Left lobe of liver (tissue), 2 donors: ENCODE data around the gene SGCD. TPM values are rescaled to one million over a fixed set of nuclear protein-coding genes. Genes with fewer than 3 reads are reported as not detected.
A peak's percentile ranks its signal among the peaks of the same experiment; 100 is the strongest.
"Not testable (repeated sequence)": the region's sequence is repeated elsewhere in the genome, so short reads cannot be mapped to it uniquely, and the experiment has no call there.

Source experiments
- ATAC-seq: fragments of 200-7000 bp; cut with Tn5 transposase; one replicate; pipeline ENCODE4 v1.9.1; 2020; ENCODE audit warnings: mild to moderate bottlenecking, moderate library complexity
- DNase-seq: peaks from one replicate; pipeline ENCODE4 v3.0.0-alpha.2; 2020; ENCODE audit warnings: low spot score
- total RNA-seq: library from RNA; stranded (reverse); gene quantifications from one replicate; pipeline ENCODE4 v1.2.1, GENCODE V29; 2021
- donor health status: DM: no; HTN: no; CAD: no; lungs with moderate emphysema.
- donor health status: DM: no; HTN: yes; CAD: no.

The SGCD gene
- total RNA-seq, 1 donor from 2014 or later = 0.28 TPM

DNA sequence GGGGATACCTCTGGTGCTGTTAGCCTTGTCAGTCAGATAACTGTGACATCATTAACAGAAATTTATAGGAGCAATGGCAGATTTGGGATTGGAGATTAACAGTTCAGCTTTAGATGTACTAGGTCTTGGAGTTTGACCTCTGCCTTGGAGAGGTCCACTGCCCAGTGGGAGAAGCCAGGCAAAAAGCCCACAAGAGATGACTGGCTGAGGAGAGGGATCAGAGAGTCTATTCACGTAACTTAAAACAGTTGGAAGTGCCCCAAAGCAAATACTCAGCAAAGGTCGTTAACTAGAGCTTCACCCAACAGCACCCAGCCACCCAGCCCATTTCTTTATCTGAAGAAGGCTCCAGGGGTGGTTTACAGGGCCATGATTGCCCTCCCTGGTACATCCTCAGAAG lies 290.5 kb downstream of the SGCD start:
- DNase-seq (no peak), ATAC-seq (peak; percentile 76)

DNA sequence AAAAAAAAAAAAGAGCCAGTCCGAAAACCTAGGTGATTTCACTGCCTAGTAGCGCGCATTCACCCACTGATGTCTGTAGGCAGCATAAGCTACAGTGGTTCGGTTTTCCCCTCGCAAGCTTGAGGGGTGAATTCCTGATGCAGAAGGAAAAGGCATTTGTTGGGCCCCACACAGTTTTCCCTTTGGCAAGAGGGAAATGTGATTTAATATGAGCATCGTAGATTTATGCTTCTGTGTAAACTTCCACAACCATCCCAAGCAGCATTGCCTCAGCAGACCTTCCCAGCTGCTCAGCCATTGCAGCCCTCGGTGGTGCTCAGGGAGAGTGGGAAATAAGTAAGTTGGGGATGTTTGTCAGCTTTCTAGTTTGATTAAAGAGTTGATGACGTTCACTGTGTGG lies 291.6 kb downstream of the SGCD start:
- DNase-seq = no peak
- ATAC-seq = no peak

DNA sequence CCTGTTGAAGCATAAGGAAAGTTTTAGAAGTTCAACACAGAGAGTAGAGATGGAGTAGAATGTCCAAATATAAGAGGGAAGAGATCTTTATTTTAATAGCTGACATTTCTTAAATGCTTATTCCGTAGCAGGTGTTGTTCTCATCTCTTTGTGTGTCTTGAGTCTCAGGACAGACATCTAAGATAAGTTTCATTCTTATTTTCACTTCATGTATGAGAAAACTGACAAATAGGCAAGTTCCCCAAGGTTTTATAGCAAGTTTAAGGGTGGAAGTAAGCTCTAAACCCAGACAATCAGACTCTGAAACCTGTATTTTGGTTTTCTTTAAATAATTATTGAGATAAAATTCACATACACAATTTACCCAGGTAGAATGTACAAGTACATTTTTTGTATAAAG lies 294.8 kb downstream of the SGCD start:
- ATAC-seq (no peak), DNase-seq (no peak)

DNA sequence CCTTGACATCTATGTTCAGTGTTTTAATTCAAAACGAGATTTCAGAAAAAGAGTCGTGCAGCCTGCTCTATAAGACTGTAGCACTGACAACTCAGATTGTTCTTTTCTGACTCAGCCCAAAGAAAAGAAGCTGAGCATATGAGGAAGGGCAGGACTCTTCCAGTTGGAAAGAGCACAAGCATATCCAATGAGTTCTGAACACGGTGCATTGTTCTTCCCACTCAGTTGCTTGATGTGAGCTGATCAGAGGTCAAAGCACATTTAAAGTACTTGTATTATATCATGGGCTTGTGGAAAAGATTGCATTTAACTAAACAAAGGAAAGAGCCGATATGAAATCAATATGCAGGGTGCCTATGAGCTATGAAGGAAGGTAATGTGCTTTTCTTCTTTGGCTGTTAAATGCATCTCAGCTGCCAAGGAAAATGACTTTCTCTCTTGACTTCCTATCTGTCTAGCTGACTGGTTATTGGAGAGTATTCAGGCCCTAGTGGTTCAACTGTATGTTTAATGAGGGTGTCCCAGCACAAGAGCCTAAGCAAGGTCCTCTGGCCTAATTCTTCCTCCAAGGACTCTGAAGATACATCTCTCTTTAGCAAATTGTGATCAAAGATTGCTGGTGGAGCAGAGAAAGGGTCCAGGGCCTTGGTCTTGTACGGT lies 296.5 kb downstream of the SGCD start:
- ATAC-seq (no peak), DNase-seq (no peak)

DNA sequence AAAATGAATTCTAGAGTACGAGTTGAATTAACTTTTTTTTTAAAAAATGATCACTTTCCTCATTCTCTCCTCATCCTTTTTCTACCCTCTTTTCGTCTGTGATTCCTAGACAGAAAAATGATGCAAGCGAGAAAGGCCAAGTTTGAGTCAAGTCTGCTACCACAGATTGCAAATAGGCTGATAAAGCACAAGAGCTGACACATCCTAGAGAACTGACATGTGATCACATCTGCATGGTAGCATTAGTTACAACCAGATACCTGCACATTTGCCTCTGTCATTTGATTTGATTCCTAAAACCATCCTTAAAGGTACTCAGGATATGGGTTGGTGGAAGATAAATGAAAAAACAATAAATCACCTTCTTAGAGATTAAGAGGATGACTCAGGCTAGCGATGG lies 297.7 kb downstream of the SGCD start:
- DNase-seq = no peak
- ATAC-seq = no peak

DNA sequence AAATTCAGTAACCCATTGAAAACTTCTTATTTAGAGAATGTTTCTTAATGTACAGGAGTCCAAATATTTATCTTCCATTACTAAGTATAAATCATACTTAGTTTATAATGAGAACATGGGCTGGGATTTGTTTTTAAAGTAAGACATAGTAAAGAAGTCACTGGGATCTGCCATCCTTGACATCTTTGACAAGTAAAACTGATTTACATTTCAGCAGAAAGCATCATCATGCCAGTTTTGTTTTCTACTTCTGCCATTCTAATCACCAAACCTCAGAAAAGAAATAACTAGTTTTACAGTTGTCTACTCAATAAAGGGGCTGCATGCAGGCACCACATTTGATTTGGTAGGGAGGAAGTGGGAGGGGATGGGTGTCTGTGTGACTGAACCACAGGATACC lies 301.5 kb downstream of the SGCD start:
- no peak for ATAC-seq
- DNase-seq = no peak

DNA sequence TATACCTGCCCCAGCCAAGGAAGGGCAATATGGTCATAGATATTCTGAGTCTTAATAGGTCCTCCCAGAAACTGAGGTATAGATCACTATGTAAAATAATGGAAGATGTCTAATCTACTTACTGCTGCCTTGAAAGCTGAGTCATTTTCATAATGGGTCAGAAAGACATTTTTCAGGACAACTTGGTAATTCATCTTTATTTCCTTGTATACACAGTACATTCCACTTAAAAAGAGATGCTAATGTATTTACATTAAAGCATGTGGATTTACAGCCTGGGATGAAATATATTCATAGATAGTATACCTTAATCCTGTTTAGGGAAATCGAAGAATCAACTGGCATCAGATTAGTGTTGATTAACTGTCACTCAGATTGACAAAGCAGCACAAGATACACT lies 304.0 kb downstream of the SGCD start:
- ATAC-seq (no peak), DNase-seq (no peak)

DNA sequence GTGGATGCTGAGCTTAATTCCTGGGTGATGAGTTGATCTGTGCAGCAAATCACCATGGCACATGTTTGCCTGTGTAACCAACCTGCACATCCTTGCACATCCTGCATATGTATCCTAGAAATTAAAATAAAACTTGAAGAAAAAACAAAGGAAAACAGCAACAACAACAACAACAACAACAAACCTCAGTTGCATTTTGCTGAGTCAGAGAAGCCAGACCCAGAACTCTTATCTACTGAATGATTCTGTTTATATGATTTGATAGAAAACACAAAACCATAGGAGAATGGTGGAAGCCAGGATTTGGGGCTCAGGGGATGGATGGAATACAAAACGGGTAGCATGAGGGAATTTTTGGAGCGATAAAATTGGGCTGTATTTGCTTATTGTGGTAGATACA lies 307.3 kb downstream of the SGCD start:
- DNase-seq (no peak), ATAC-seq (no peak)

DNA sequence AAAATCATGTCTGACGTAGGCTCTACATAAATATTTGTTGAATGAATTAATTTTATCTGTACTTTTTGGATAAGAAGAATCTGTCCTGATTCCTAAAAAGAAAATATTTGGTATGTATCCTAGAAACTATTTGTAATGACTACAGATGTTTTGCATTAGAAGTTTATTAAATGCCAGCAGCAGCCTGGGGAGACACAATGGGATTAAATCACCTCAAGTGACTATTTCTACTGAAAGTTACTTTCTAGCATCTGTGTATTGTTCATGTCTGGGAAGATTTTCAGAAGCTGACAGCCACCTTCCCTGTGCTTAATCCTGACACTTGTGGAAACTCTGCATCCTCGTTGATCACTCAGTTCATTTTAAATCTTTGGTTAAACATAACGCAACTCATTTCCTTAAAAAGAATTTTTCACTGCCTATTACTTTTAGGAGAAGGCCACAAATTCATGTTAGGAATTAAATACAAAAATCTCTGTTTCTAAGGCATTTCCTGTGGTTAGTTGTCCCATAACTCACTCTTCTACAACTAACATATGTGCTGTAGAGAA lies 313.8 kb downstream of the SGCD start:
- ATAC-seq (no peak), DNase-seq (no peak)

DNA sequence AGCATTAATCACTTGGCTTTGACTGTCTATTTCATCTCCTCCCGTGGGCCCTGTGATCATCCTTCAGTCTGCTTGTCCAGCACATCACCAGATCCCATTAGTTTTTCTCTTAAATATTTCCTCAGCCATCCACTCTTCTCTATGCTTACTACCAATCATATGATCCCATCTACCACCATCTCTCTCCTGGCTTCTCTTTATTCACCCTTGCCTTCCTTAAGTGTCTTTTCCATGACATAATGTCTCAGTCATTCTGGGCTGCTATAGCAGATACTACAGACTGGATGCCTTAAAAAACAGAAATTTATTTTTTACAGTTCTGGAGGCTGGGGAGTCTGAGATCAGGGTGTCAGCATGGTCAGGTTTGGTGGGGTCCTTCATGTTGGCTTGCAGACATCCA lies 314.7 kb downstream of the SGCD start:
- DNase-seq (no peak), ATAC-seq (no peak)

DNA sequence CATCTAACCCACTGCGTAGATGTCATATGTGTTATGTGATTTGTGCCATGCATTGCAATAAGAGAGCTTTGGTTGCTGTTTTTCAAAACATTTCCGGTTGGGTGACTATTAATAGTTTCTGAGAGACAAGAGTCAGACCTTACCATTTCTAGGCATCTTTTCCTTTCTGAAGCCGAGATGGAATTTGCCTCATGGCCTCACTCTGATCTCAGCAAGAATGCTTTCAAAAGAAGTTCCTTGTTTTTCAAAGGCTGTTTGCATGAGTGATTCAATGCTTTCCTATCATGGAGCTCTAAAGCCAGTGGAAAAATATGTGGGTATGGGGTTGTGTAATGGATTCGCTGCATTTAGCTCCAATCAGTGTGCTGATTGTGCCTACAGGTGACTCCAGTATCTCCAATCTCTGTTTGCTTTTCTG lies 320.1 kb downstream of the SGCD start:
- DNase-seq (no peak), ATAC-seq (no peak)

DNA sequence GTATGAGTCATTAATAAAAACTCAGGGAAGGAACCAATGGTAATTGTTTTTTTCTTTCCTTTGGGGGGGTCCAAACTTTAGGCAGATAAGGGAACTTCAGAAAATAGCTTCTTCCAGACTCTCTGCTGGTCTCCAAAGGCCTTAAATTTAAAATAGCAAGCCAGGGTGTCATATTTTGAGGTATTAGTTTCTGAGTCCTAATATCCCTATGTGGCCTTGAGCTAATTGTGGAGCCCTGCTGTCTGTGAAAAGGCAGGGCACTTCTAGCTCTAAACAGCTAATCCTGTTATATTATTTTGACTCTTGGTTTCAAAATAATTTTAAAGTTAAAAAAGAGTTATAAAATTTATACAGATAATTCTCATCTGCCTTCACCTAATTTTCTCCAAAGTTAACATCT lies 327.5 kb downstream of the SGCD start:
- DNase-seq = no peak
- ATAC-seq = no peak

DNA sequence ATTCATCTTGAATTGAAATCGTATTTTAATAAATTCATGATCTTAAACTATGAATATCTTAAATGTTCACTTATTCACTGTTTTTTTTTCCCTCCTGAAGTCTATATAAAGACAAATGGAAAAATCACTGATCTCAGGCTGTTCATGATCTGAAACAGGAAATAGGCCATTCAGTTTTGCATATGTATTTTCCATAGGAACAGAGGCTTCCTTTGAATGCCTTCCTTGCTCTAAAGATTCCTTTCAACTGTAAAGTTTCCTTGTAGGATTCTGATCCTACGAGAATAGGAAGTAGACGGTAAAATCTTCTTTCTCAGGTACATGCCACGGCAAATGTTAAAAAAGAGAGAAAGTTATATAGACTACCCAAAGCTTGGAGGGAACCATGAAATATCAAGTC lies 328.8 kb downstream of the SGCD start:
- DNase-seq (no peak), ATAC-seq (no peak)

DNA sequence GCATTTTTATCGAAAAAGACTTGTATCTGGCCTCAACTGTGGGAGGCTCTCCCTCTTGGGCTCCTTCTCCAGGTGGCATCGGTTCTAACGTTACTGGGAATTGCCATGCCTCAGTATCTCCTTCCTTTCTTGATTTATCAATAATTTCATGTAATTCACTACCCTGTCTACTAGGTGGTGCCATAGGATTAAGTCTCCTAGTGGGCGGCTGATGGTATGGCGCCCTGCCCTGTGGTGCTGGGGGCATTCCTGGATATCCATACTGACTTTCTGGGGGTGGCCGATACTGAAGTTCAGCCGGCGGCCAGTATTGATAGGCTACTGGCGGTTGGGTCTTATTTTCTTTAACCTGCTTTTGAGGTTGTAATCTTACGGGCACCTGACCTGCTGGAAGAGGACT lies 337.9 kb downstream of the SGCD start:
- DNase-seq, ATAC-seq: not testable (repeated sequence)

DNA sequence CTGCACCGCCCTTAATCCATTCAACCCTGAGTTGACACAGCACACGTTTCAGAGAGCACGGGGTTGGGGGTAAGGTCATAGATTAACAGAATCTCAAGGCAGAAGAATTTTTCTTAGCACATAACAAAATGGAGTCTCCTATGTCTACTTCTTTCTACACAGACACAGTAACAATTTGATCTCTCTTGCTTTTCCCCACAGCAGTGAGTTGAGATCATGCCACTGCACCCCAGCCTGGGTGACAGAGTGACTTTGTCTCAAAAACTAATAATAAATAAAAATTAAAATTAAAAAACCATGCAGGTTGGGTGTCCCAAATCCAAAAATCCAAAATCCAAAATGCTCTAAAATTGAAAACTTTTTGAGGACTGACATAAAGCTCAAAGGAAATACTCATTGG lies 339.7 kb downstream of the SGCD start:
- not testable (repeated sequence) for DNase-seq, ATAC-seq

DNA sequence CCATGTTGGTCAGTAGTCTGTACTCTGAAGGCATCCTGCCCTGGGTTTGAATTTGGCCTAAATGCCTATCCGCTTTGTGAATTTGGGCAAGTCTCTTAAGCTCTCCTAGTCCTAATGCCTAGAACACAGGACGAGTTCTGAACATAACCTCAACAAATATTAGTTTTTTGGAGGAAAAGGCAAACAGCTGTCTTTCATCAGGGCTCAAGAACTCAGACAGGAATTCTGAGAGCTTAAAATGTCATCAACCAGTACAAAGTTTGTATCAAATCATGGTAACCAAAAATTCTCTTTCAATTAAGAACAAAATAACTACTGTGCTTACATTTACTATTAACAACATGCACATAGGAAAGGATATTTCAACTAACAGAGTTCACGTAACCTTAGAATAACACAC lies 340.7 kb downstream of the SGCD start:
- ATAC-seq (no peak), DNase-seq (no peak)

DNA sequence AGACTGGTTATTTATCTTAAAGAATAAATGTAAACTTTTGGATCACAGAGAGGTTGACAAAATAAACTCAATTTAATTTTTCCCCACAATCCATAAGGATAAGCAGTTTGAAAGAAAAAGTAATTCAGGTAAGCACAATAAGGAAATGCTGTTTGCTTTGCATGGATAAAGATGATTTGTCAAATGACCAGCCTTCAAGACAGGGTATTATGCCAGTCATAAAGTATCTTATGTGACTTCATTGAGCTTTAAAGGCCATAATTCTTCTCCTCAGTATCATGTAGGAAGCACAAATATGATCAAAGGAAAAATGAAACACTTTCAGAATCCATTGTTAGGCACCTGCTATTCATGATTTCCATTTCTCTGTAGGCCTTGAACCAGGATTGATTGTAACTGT lies 342.5 kb downstream of the SGCD start:
- ATAC-seq (no peak), DNase-seq (no peak)

DNA sequence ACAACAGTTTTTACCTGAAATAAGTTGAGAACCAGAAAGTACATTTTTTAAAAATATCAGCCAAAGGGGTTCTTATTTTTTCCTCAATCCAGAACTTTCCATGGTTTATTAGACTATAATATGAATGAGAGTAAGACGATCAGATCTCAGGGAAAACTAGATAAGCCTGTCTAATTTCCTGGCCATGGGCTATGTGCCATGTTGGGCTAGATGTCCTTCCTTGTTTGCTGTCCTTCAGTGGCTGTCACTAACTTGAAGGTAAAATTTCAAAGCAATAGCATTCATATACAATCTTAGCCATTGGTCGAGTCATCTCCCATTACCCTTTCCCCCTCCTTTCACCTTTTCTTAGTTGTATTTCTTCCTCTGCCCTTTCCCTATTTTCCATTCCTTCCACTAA lies 343.7 kb downstream of the SGCD start:
- ATAC-seq (no peak), DNase-seq (no peak)

DNA sequence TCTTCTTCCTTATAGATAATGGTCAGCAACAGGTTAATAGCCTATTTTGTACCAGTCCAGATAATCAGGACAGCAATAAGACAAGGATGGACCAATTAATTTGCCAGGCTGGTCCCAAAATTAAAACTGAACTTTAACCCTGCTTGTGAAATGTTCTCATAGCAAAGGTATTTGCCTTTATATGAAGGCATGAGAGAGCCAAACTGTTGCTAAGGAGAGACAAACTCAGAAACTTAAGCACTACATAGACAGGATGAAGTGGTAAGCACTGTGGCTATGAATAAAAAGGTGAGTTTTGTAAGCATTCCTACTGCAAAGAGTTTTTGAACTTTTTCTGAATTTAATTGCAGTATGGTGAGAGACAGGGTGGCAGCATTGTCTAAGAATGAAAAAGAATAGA lies 348.4 kb downstream of the SGCD start:
- DNase-seq = no peak
- ATAC-seq = peak; percentile 46

DNA sequence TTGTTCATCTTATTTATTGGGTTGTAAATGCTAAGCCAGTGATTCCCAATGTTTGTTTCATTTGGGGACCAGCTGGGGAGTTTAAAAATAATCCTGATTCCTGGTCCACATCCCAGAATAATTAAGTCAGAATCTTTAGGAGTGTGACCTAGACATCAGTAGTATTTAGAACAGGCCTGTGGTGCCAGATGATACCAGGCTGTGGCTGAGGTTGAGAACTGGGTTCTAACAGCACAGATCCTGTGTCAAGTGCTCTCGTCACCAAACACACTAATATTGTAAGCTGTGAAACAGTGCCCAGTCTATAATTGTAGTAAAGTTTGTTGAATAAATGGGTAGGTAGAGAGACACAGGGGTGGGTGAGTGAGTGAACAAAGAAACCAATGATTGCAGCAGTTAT lies 351.0 kb downstream of the SGCD start:
- ATAC-seq = no peak
- DNase-seq = no peak

DNA sequence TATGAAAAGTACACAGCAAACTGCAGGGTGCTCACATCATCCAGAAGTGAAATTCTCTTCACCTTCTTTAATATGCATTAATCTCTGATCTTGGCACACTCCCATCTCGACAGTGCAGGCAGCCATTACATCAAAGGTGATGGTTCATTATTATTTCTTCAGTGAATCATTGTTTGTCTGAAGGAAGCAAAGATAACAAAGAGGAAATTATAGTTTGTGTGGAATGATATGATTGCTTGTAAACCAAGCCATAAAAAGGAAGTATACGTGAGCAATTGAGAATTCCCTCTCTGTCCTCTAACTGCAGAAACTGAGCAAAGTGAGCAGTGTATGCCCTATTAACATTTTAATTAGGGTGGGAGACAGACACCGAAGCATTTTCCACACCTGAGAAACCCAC lies 351.5 kb downstream of the SGCD start:
- ATAC-seq = no peak
- no peak for DNase-seq

DNA sequence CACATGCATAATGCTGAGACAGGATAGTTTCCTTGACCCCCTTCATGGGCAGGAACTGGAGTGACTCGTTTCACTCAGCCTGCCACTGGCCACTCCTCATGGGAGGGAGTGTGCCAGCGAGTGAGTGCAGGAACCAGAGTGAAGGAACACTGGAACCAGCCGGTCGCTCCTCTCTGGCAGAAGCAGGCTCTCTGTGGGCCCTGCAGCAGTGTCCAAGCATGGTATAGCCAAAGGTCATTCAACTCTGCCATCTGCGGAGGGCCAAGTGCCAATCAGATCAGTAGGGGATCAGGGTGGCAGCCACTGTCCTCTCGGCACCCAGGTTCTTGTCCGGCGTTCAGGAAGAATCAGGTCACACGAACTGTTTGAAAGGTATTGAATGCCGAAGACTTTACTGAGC lies 353.9 kb downstream of the SGCD start:
- DNase-seq (no peak), ATAC-seq (no peak)

DNA sequence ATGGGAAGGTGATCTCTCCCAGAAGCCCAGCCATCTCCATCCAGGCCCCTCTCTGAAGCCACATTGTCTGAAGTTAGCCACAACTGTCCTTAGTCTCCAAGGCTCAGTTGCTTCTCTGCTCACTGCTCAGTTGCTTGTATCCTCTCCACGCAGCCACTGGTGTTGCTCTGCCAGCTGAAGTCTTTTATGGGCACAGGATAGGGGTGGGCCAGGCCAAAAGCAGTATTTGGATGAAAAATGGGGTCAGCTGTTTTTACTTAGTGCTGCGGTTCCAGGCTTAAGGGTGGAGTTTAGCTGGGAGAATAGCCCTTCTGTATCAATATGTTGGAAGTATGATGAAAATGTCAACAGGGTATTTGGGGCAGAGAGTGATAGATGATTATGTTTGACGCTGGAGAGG lies 354.3 kb downstream of the SGCD start:
- no peak for ATAC-seq
- no peak for DNase-seq
